K562 (cell line): Measurements from ENCODE around the gene UNC45A. TPM values are rescaled to one million over a fixed set of nuclear protein-coding genes. Genes with fewer than 3 reads are reported as not detected.

Source experiments
- CC2D1A ChIP-seq: fragments of 450-650 bp; IDR thresholded peaks from 2 replicates; pipeline ENCODE4 v1.6.1; 2017; ENCODE audit warnings: mild to moderate bottlenecking
- CTBP1 ChIP-seq: fragments of 450-650 bp; IDR thresholded peaks from 2 replicates; pipeline ENCODE4 v1.6.1; 2016; ENCODE audit warnings: borderline replicate concordance
- KLF13 ChIP-seq: fragments of 450-650 bp; IDR thresholded peaks from 2 replicates; pipeline ENCODE4 v1.6.1; 2016; ENCODE audit warnings: missing genetic modification characterization, low read depth, mild to moderate bottlenecking, missing compliant biosample characterization, moderate library complexity, borderline replicate concordance
- KLF16 ChIP-seq: IDR thresholded peaks from 2 replicates; pipeline ENCODE4 v1.6.1; 2016; ENCODE audit warnings: antibody characterized with exemption
- polyA plus RNA-seq, 8 experiments: library from polyadenylated mRNA; depleted of rRNA in 4 of 8; stranded (reverse) in 5 of 8; unstranded in 3 of 8; fragments of >200 nt; fragmentation: Nextera tagmentation in 2 of 8; fragmentation: Illumina TruSeq in 1 of 8; extraction: Ambion mirVana in 2 of 8; extraction: Trizol in 1 of 8; gene quantifications; 2 replicates each; pipeline versions ENCODE4 v1.2.1 to v1.2.3, GENCODE V29; 2011 to 2014; ENCODE audit warnings: inconsistent platforms in 1 of 8, missing spikeins in 1 of 8
- total RNA-seq, 7 experiments: library from RNA; depleted of rRNA in 6 of 7; stranded (reverse); fragments of >200 nt in 6 of 7; fragmentation: Illumina TruSeq in 2 of 7; extraction: Trizol in 2 of 7; gene quantifications; 2 replicates each; pipeline versions ENCODE4 v1.2.1 to v1.2.3, GENCODE V29; 2011 to 2021; ENCODE audit warnings: low replicate concordance in 1 of 7
- TF ChIP-seq, protein P1 (sequence below): IDR thresholded peaks from 2 replicates; pipeline ENCODE4 v1.6.1; 2014; ENCODE audit warnings: antibody characterized with exemption
- TF ChIP-seq, protein P2 (sequence below): fragments of 450-650 bp; formaldehyde crosslinking; IDR thresholded peaks from 2 replicates; pipeline ENCODE4 v1.4.0; 2020; ENCODE audit warnings: mild to moderate bottlenecking, moderate library complexity

UNC45A gene
- total and polyA plus RNA-seq, 9 of the 15 experiments (the other 6 are each of a cell fraction or from before 2014, with no cell fraction given) = 22.4 to 79.3 (median 43.7) TPM

- TF ChIP-seq KLF13 (tag) (peak; percentile 94), CTBP1 (peak; percentile 51; the same call in 1 of the 2 replicates), KLF16 (0 out of 2 replicates have a peak, but pooled peaks have one; percentile 54), CC2D1A (peak; percentile 89)
- TF ChIP-seq, protein P1, sequence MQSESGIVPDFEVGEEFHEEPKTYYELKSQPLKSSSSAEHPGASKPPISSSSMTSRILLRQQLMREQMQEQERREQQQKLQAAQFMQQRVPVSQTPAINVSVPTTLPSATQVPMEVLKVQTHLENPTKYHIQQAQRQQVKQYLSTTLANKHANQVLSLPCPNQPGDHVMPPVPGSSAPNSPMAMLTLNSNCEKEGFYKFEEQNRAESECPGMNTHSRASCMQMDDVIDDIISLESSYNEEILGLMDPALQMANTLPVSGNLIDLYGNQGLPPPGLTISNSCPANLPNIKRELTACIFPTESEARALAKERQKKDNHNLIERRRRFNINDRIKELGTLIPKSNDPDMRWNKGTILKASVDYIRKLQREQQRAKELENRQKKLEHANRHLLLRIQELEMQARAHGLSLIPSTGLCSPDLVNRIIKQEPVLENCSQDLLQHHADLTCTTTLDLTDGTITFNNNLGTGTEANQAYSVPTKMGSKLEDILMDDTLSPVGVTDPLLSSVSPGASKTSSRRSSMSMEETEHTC = no peak
- TF ChIP-seq, protein P2, sequence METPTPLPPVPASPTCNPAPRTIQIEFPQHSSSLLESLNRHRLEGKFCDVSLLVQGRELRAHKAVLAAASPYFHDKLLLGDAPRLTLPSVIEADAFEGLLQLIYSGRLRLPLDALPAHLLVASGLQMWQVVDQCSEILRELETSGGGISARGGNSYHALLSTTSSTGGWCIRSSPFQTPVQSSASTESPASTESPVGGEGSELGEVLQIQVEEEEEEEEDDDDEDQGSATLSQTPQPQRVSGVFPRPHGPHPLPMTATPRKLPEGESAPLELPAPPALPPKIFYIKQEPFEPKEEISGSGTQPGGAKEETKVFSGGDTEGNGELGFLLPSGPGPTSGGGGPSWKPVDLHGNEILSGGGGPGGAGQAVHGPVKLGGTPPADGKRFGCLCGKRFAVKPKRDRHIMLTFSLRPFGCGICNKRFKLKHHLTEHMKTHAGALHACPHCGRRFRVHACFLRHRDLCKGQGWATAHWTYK (CRISPR knock-in tag) = 0 out of 2 replicates have a peak, but pooled peaks have one; percentile 76
Observed at GRCh38 chr15:90885432-90886290, 49.4 kb upstream of the UNC45A start (continued).
